Measurements from ENCODE around the gene CPLX1. TPM values are rescaled to one million over a fixed set of nuclear protein-coding genes. Genes with fewer than 3 reads are reported as not detected.

CPLX1 gene
- polyA plus RNA-seq, 3 donors = not detected

DNA sequence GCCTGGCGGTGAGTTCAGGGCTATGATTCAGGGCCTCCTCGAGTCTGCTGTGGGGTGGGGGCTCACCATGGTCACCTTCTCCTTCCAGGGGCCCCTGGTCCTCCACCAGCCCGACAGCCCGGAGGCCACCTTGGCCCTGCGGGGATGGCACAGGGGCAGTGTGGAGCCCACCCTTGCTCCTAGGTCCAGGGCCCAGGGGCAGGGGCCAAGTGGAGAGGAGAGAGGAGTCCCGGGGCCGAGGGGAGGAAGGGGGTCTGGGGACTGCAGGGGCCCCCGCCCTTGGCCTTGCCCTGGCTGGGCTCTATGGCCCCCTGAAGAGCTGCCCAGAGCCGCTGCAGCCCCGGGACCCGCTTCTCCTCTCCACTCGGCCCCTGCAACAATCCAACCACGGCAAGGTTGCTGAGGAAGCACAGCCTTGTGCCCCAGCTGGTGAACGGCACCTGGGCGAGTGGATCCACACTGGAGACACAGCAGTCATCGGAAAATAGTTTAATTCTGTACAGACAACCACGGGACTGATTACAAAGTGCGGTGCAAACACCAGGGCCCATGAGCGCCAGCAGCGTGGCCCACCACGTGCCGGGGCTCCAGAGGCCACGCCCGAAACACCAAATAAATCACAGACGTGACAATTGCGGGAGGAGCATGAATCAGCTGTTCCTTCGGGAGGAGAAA lies 23.0 kb upstream of the CPLX1 start:
- H3K4me1 ChIP-seq (ENCODE audit: control insufficient read depth in 1 of 2, insufficient read depth in 2 of 2, low read length in 2 of 2) = no peaks in the 10 kb centered on the region
- H3K27me3 Mint-ChIP-seq (ENCODE audit: low read depth in 3 of 3) = no peaks in the 10 kb centered on the region
- H3K27me3 ChIP-seq (ENCODE audit: control insufficient read depth in 2 of 2, insufficient read depth in 2 of 2, low read length in 2 of 2) = no peaks in the 10 kb centered on the region
- no peak overlapping the region for H3K4me2 ChIP-seq (replicated peaks; ENCODE audit: extremely low read depth, low read length, poor library complexity, severe bottlenecking)
- H2AFZ ChIP-seq (ENCODE audit: insufficient read depth, low read depth, low read length, poor library complexity, severe bottlenecking) = no peak overlapping the region
- TF ChIP-seq, protein P1, sequence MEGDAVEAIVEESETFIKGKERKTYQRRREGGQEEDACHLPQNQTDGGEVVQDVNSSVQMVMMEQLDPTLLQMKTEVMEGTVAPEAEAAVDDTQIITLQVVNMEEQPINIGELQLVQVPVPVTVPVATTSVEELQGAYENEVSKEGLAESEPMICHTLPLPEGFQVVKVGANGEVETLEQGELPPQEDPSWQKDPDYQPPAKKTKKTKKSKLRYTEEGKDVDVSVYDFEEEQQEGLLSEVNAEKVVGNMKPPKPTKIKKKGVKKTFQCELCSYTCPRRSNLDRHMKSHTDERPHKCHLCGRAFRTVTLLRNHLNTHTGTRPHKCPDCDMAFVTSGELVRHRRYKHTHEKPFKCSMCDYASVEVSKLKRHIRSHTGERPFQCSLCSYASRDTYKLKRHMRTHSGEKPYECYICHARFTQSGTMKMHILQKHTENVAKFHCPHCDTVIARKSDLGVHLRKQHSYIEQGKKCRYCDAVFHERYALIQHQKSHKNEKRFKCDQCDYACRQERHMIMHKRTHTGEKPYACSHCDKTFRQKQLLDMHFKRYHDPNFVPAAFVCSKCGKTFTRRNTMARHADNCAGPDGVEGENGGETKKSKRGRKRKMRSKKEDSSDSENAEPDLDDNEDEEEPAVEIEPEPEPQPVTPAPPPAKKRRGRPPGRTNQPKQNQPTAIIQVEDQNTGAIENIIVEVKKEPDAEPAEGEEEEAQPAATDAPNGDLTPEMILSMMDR (IDR thresholded peaks at IDR 0.05) = no peak
- peaks cover 48 to 74% of the 10 kb centered on the region in 2 donors for H3K36me3 Mint-ChIP-seq
- H3K4me3 ChIP-seq (replicated peaks in 1 of 3; ENCODE audit: low read depth in 2 of 3, low read length in 3 of 3) = no peak overlapping the region
- no peak overlapping the region for H3K27ac Mint-ChIP-seq
- H3K27ac ChIP-seq (ENCODE audit: low read depth in 1 of 2, low read length in 2 of 2) = no peak overlapping the region
- peaks cover 40 to 52% of the 10 kb centered on the region in 2 donors for H3K9me3 ChIP-seq (replicated peaks in 1 of 2; ENCODE audit: control insufficient read depth in 1 of 2, insufficient read depth in 1 of 2, low read length in 2 of 2)
- peaks cover 39 to 61% of the 10 kb centered on the region in 2 donors for H3K36me3 ChIP-seq (replicated peaks in 1 of 2; ENCODE audit: control insufficient read depth in 1 of 2, insufficient read depth in 2 of 2, low read length in 2 of 2)
- no peak overlapping the region for H3K9ac ChIP-seq (ENCODE audit: insufficient read depth, low read length, poor library complexity, severe bottlenecking)
- DNase-seq = no peak
- WGBS (ENCODE audit: insufficient coverage) = 84% methylated on average over 22 of the region's 27 CpGs
- intact Hi-C loops (cut with micrococcal nuclease) = no loop called here
- no peaks in the 10 kb centered on the region for H3K79me2 ChIP-seq (ENCODE audit: insufficient read depth, low read length)
- H3K4me3 Mint-ChIP-seq = no peak overlapping the region
- H3K9me3 Mint-ChIP-seq = peaks cover 37 to 47% (median 44%) of the 10 kb centered on the region in 7 donors
- H3K4me1 Mint-ChIP-seq = no peaks in the 10 kb centered on the region
- no peaks in the 10 kb centered on the region for H4K20me1 ChIP-seq (ENCODE audit: insufficient read depth, low read length)

DNA sequence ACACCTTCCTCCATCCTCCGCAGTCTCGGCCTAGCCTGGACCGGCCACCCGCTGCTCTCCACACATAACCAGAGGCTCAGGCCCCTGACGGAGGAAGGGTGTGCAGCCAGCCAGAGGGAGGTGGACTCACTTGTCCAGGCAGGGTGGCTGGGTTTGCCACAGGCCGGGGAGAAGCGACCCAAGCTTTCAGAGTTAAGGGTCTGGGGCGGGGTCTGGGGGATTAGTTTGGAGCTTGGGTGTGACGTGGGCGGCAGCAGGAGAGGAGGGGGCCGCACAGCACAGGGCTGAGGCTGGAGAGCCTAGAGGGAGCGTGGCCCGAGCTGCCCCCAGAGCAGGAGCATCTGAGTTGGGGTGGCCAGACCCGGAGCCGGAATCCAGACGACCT lies 22.4 kb upstream of the CPLX1 start:
- no peaks in the 10 kb centered on the region for H3K4me1 Mint-ChIP-seq
- H3K27ac Mint-ChIP-seq = no peak overlapping the region
- 88% methylated on average over 7 of the region's 16 CpGs for WGBS (ENCODE audit: insufficient coverage)
- Histone ChIP-seq H4K20me1 (ENCODE audit: insufficient read depth, low read length) (no peaks in the 10 kb centered on the region), H3K9me3 (replicated peaks in 1 of 2; ENCODE audit: control insufficient read depth in 1 of 2, insufficient read depth in 1 of 2, low read length in 2 of 2) (peaks cover 42 to 58% of the 10 kb centered on the region in 2 donors), H3K4me1 (ENCODE audit: control insufficient read depth in 1 of 2, insufficient read depth in 2 of 2, low read length in 2 of 2) (no peaks in the 10 kb centered on the region), H3K4me3 (replicated peaks in 1 of 3; ENCODE audit: low read depth in 2 of 3, low read length in 3 of 3) (no peak overlapping the region), H3K27me3 (ENCODE audit: control insufficient read depth in 2 of 2, insufficient read depth in 2 of 2, low read length in 2 of 2) (no peaks in the 10 kb centered on the region), H3K79me2 (ENCODE audit: insufficient read depth, low read length) (no peaks in the 10 kb centered on the region), H3K36me3 (replicated peaks in 1 of 2; ENCODE audit: control insufficient read depth in 1 of 2, insufficient read depth in 2 of 2, low read length in 2 of 2) (peaks cover 38 to 59% of the 10 kb centered on the region in 2 donors), H3K27ac (ENCODE audit: low read depth in 1 of 2, low read length in 2 of 2) (no peak overlapping the region), H3K9ac (ENCODE audit: insufficient read depth, low read length, poor library complexity, severe bottlenecking) (no peak overlapping the region), H2AFZ (ENCODE audit: insufficient read depth, low read depth, low read length, poor library complexity, severe bottlenecking) (no peak overlapping the region), H3K4me2 (replicated peaks; ENCODE audit: extremely low read depth, low read length, poor library complexity, severe bottlenecking) (no peak overlapping the region)
- intact Hi-C loops (cut with micrococcal nuclease) = no loop called here
- TF ChIP-seq, protein P1 (IDR thresholded peaks at IDR 0.05) = no peak
- peaks cover 41 to 54% (median 50%) of the 10 kb centered on the region in 7 donors for H3K9me3 Mint-ChIP-seq
- H3K27me3 Mint-ChIP-seq (ENCODE audit: low read depth in 3 of 3) = no peaks in the 10 kb centered on the region
- H3K36me3 Mint-ChIP-seq = peaks cover 46 to 68% of the 10 kb centered on the region in 2 donors
- no peak for DNase-seq
- H3K4me3 Mint-ChIP-seq = no peak overlapping the region
